Epithelial cell of prostate (primary cell): Measurements from ENCODE around the gene ENOX1.

Source experiments
- DNase-seq: peaks from one replicate; pipeline ENCODE4 v3.0.0-alpha.2; 2011; ENCODE audit warnings: low read depth, low spot score
- H3K27ac ChIP-seq: fragments of 450-650 bp; 2 replicates; pipeline ENCODE4 v1.5.1; 2017; ENCODE audit warnings: mild to moderate bottlenecking

The ENOX1 gene

GRCh38 chr13:43751624-43752023, 35.1 kb downstream of the ENOX1 start:
- no peak for DNase-seq
- no peak overlapping the region for H3K27ac ChIP-seq

GRCh38 chr13:43749503-43749902, 37.3 kb downstream of the ENOX1 start:
- no peak for DNase-seq
- H3K27ac ChIP-seq: no peak overlapping the region

DNA sequence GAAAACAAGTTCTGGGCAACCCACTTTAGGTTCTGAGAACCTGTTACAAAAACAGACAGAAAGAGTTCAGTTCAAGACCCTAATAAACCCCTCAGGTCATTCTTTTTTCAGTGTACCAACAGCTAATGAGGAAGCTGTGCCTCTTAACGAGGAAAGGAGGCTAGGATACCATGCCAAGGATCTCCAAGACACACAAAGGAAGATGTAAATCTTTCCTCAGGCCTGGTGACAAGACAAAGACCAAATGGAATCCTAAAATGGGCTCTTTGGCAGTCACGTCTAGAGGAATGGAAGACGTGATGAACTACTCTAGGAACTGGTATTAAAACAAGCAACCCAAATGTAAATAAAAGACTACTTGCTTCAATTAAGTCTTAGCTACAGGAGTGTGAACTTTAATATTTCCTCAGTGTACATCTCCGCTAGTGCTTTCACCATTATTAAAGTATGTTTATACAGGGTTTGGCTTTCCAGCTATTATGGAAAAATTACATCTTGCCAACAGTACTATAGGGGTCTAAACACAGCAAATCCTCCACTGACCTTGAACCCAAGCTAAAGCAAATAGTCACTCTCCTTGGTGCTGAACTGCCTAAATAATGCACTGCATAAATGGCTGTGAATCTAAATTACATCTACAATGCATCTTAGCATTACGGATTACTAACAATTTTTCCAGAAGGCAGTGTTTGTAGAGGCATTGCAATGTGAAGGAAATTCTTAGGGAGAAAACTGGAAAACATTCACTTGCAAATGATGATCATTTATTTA, 42.3 kb downstream of the ENOX1 start:
- no peak for DNase-seq

GRCh38 chr13:43742911-43743310, 43.9 kb downstream of the ENOX1 start:
- no peak for DNase-seq
- no peak overlapping the region for H3K27ac ChIP-seq

More for the DNA sequence above, 42.3 kb downstream of the ENOX1 start:
- H3K27ac ChIP-seq: no peak overlapping the region

DNA sequence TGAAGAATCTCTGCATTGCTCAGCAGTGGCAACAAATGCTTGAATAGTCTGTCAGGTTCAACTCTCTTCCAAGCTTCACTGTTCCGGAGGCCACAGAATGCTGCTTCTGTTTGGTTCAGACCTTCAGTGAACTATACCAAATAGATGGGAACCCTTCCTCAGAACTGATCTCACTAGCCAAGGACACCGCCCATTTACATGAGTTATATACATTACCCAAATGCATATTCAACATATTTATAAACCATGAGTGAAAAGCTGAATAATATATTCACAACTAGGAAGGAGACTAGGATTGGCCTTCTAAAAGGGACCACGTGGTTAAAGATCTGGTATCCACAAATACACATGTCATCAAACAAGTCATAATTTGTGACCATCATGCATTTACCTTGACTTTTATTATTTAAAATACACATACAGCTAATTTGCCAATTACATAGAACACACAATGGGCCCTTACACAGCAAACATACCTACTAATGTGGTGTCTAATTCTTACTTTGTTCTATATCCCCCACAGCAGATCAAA, 49.3 kb downstream of the ENOX1 start:
- H3K27ac ChIP-seq: no peak overlapping the region
- no peak for DNase-seq

DNA sequence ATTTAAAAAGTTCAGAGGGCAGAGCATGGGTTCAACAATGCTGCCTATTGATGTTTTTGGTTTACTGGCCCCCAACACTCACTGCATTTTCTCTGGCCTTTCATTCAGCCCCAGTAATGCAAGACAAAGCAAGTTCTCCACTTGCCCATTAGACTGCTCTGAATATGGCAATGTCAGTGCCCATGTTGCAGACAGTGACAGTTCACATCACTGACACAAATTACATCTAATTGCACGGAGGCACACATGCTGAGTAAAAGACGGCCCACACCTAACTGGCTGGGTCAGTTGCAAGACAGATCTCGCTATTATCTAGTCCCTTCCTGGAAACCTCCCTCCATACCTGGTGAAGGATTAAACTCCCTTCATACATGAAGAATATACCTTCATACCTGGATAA, 54.0 kb downstream of the ENOX1 start:
- DNase-seq: no peak
- no peak overlapping the region for H3K27ac ChIP-seq

DNA sequence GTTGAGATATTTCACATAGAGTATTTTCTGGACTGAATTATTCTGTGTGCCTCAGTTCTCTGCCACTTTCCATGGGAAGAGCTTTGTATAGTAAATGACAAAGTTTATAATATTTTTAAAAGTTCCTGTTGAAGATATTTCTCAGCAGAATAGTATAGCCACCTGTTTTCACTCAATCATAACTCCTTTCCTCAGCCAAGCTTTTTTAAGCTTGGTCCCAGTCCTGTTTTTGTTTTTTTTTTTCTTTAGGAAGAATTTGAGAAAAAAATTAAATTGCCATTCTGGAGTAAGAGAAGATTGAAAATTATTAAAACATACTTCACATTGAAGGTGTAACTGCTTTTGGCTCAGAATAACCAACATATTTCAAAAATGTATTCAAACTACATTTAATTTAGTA, 55.5 kb downstream of the ENOX1 start:
- DNase-seq: no peak
- peak overlapping the region; percentile 20 for H3K27ac ChIP-seq

GRCh38 chr13:43730642-43731041, 56.1 kb downstream of the ENOX1 start:
- peak; percentile 2 for DNase-seq
- H3K27ac ChIP-seq: peak overlapping the region; percentile 20

GRCh38 chr13:43728421-43728820, 58.4 kb downstream of the ENOX1 start:
- no peak overlapping the region for H3K27ac ChIP-seq
- DNase-seq: no peak

DNA sequence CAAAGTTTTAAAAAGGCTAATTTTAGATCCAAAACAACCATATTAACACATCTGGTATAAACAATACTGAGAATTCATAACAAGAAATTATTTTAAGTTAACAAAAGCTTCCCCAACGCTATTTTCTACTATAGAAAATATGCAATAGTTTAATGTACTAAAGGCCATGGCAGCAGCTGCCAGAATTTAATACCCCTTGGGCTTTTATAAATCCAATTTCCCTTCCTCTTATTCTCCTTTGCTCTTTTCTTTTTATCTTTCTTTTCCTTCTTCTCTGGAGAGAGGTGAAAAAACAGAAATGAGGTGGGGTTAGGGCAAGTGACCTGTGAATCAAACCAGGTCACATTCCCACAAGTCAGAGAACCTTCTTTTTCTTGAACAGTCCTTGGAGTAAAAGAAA, 58.9 kb downstream of the ENOX1 start:
- H3K27ac ChIP-seq: no peak overlapping the region
- no peak for DNase-seq

GRCh38 chr13:43725460-43725859, 61.3 kb downstream of the ENOX1 start:
- DNase-seq: no peak
- no peak overlapping the region for H3K27ac ChIP-seq

DNA sequence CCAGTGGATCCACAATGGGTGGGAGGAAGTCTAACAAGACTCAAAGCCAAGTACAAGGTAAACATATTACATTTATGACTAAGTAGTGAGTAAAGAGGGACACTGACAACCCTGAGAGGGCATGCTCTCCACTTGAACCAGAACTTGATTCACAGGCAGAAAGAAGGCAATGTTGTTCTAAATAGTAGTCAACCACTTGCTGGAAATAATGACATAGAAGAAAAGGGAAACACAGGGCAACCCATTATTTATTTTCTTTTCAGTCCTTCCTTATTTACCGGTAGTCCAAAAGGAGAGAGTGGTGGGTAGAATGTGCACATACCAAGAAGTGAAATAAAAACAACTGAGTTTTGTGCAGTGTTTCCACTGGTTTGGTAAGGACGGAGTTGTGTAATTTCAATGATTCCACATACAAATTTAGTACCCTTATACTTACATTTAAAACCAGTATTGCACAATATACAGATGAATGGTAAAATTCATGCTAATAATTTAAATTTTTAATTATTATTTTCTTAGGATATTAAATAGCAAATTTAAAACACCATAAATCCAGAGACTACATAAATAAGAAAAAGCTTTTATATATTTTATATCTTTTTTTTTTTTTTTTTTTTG, 65.9 kb downstream of the ENOX1 start:
- H3K27ac ChIP-seq: no peak overlapping the region
- peak; percentile 27 for DNase-seq

DNA sequence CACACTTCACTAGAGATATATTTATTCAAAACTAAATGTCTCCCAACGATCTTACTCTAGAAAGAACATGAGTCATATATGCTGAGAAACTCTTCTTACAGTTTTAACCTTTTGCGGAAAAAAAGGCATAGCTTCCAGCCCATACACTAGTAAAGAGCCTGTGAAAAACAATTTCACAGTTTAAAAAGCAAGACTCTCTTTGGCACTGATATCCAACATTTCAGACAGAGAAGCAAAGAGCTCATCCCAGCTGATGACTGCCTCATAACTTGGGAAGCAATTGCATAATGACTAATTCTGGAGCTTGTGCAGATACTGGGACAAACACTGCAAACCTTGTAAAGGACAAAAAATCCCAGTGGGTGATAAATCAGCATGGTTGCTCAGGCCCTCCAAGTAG, 88.0 kb downstream of the ENOX1 start:
- H3K27ac ChIP-seq: no peak overlapping the region
- no peak for DNase-seq

DNA sequence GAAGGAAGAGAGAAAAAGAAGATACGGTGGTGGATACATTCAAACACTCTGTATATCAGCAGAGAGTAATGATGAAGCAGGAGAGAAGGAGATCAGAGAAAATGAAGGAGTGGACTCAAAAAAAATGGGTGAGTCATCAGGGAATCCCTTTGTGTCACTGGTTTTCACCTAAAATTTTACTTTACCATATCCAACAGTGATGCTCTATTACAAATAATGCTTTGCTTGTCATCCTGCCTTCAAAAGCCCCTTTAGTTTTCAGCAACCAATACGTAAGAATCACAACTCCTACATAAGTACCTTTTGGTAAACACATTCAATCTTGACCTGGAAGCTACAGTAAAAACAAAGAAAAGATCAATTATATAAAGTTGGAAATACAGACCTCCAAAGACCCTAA, 88.8 kb downstream of the ENOX1 start:
- no peak for DNase-seq
- no peak overlapping the region for H3K27ac ChIP-seq

DNA sequence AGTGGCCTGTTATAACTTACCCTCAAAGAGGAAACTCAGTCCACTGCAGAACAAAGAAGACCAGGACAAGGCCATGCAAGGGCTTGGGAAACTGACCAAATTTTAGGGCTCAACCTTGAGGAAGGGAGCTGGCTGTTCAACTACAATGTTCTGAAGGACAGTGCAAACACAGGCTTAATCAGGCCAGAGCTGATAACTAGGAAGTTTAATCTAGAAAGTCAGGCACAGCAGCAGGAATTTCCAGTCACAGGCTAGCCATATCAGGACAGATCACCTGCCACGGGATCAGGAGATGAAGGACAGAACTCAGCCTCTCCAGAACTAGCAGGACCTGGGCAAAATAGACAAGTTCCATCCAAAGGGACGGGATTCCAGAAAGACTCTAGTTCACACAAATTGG, 89.4 kb downstream of the ENOX1 start:
- DNase-seq: no peak
- no peak overlapping the region for H3K27ac ChIP-seq

DNA sequence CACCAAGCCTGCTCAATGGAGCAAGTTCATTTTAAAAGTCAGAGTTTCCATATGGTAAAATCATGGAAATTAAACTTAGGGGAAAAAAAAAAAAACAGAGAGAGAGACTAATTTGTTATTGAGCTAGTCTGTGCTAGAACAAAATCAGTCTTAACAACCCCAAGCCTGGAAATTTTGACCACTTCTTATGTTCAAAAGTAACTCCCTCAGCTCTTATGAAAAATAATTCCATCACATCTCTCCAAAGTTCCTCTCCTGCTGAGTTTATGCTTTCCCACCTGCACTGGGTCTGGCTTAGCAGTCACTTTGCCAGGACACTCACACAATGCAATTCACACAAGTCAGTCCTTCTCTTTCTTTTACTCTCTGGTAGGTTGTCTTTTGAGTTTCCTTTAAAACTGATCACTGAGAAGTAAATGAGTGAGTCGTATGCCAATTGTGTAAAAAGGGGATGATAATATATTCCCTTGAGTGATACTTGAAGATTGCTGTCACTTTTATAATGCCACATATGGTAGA, 92.6 kb downstream of the ENOX1 start:
- no peak overlapping the region for H3K27ac ChIP-seq

DNA sequence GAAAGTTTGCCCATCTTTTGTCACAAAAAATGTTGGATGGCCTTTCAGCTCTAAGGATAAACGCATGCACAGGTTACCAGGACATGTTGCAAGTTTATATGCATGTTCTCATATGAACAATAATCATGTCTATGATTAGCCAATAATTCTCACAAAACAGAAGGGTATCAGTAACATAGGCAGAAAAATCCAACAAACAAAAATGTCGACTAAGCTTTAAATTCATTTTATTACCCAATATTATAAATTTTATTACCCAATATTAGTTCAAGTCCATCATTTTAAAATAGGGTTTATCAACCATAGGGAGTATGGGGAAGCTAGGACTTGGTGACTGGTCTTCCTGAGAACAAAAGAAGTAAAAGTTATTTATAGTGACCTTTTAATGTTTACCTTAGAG, 93.1 kb downstream of the ENOX1 start:
- no peak for DNase-seq
- H3K27ac ChIP-seq: no peak overlapping the region

More for the DNA sequence above, 92.6 kb downstream of the ENOX1 start:
- DNase-seq: no peak

- DNase-seq: no peak
- no peak overlapping the region for H3K27ac ChIP-seq
Measured at GRCh38 chr13:43688227-43688907, 98.4 kb downstream of the ENOX1 start.

DNA sequence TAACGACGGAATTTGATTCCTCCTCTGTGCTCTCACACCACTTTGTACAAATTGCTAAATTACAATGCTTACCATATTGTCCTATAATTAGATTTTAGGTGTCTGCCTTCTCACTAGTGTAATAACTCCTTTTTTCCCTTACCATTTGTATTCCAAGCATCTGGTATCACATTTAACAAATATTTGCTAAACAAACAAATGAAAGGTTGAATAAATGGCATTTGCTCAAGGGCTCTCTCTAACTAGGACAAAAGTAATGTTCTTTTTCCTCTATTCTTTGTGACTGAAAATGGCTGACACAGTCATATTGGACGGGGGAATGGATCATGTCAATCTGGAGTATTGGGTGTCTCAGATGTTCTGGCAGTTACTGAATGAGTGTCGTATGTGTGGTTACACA, 99.7 kb downstream of the ENOX1 start:
- no peak overlapping the region for H3K27ac ChIP-seq
- DNase-seq: no peak

DNA sequence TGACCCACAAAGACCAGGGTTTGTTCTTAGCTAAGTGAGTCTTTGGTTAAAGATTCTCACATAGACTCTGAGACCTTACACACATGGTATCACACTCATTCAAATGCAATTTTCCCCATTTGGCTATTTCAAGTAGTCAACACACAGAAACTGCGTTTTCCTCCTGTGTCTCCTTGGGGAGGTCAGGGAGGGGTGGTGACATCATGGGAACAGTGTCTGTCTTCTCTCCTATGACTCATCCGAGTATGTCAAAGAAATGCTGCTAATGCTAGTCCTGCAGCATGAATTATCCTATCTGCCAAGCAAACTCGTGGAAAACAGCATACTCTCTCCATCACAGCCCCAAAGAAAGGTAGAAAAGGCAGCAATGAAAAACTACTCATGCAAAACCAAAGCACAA, 100.2 kb downstream of the ENOX1 start:
- peak; percentile 24 for DNase-seq
- H3K27ac ChIP-seq: no peak overlapping the region
